ENCODE results near the gene MOK.
"Not testable (repeated sequence)": the region's sequence is repeated elsewhere in the genome, so short reads cannot be mapped to it uniquely, and the experiment has no call there.

Gene MOK

GRCh38 chr14:102321456-102322422 is 16.8 kb upstream of the MOK start:
- in situ Hi-C loops (cut with HindIII; ENCODE audit: low sequenced_read_pairs): no loop called here

GRCh38 chr14:102320671-102321455 is 15.9 kb upstream of the MOK start:
- in situ Hi-C loops (cut with HindIII; ENCODE audit: low sequenced_read_pairs): no loop called here

- in situ Hi-C loops (cut with HindIII; ENCODE audit: low sequenced_read_pairs): no loop called here
These were observed 15.2 kb upstream of the MOK start for GRCh38 chr14:102320033-102320660.

GRCh38 chr14:102319351-102320032 is 14.5 kb upstream of the MOK start, which contains the start of gene ZNF839:
TSS of gene ZNF839 (plus strand) at chr14:102319746. CDS start at chr14:102319766, 20 bp downstream.
- in situ Hi-C loops (cut with HindIII; ENCODE audit: low sequenced_read_pairs): no loop called here

- in situ Hi-C loops (cut with HindIII; ENCODE audit: low sequenced_read_pairs): no loop called here
These were observed 13.9 kb upstream of the MOK start for GRCh38 chr14:102318781-102319276.

- in situ Hi-C loops (cut with HindIII; ENCODE audit: low sequenced_read_pairs): no loop called here
These were observed 12.7 kb upstream of the MOK start for GRCh38 chr14:102317564-102318248.

GRCh38 chr14:102316743-102317563 is 12.0 kb upstream of the MOK start:
- in situ Hi-C loops (cut with HindIII; ENCODE audit: low sequenced_read_pairs): no loop called here

- in situ Hi-C loops (cut with HindIII; ENCODE audit: low sequenced_read_pairs): no loop called here
These were observed 11.4 kb upstream of the MOK start for GRCh38 chr14:102316338-102316742.

GRCh38 chr14:102315121-102315520 is 10.2 kb upstream of the MOK start:
- in situ Hi-C loops (cut with HindIII; ENCODE audit: low sequenced_read_pairs): no loop called here

GRCh38 chr14:102314242-102315011 is 9.5 kb upstream of the MOK start:
- in situ Hi-C loops (cut with HindIII; ENCODE audit: low sequenced_read_pairs): no loop called here

- in situ Hi-C loops (cut with HindIII; ENCODE audit: low sequenced_read_pairs): no loop called here
These were observed 1.3 kb downstream of the MOK start for GRCh38 chr14:102303664-102304063.

GRCh38 chr14:102298303-102299070 is 6.5 kb downstream of the MOK start:
- in situ Hi-C loops (cut with HindIII; ENCODE audit: low sequenced_read_pairs): not testable (repeated sequence)

GRCh38 chr14:102297436-102298170 is 7.4 kb downstream of the MOK start:
- in situ Hi-C loops (cut with HindIII; ENCODE audit: low sequenced_read_pairs): no loop called here

GRCh38 chr14:102295270-102295669 is 9.7 kb downstream of the MOK start:
- in situ Hi-C loops (cut with HindIII; ENCODE audit: low sequenced_read_pairs): no loop called here

GRCh38 chr14:102293781-102294180 is 11.2 kb downstream of the MOK start:
- in situ Hi-C loops (cut with HindIII; ENCODE audit: low sequenced_read_pairs): no loop called here

- in situ Hi-C loops (cut with HindIII; ENCODE audit: low sequenced_read_pairs): no loop called here
These were observed 12.5 kb downstream of the MOK start for GRCh38 chr14:102292441-102292840.

GRCh38 chr14:102288139-102288538 is 16.8 kb downstream of the MOK start:
- in situ Hi-C loops (cut with HindIII; ENCODE audit: low sequenced_read_pairs): no loop called here

Data from DLD1 (cell line).